Kidney (tissue), 14 donors: Measurements from ENCODE around the gene ASTN2. TPM values are rescaled to one million over a fixed set of nuclear protein-coding genes. Genes with fewer than 3 reads are reported as not detected.

Source experiments
- DNase-seq, 5 donors: peaks; one replicate each; pipeline ENCODE4 v3.0.0-alpha.2; 2013 to 2020
- FAIRE-seq: peaks from 2 replicates; lab custom pipeline; 2012; peaks lifted over from hg19 to GRCh38; lab: Jason Lieb, UNC
- H3K27ac ChIP-seq, 2 donors: one replicate each; pipeline ENCODE4 v1.7.0; 2013; ENCODE audit warnings: low read depth in 2 of 2, low read length in 2 of 2, inconsistent platforms in 1 of 2
- H3K27me3 ChIP-seq: one replicate; pipeline ENCODE4 v1.7.1; 2013; ENCODE audit warnings: low read length, inconsistent platforms; ENCODE audit not compliant: control insufficient read depth, insufficient read depth
- H3K36me3 ChIP-seq, 3 donors: one replicate each; pipeline versions ENCODE4 v1.7.0 to v1.7.1; 2013; ENCODE audit warnings: low read length in 3 of 3, control low read depth in 1 of 3, inconsistent platforms in 1 of 3; ENCODE audit not compliant: insufficient read depth in 3 of 3, control insufficient read depth in 2 of 3
- H3K4me1 ChIP-seq, 3 donors: one replicate each; pipeline versions ENCODE4 v1.7.0 to v1.7.1; 2013; ENCODE audit warnings: low read length in 3 of 3, inconsistent platforms in 1 of 3, low read depth in 1 of 3; ENCODE audit not compliant: control insufficient read depth in 2 of 3, insufficient read depth in 2 of 3
- H3K4me3 ChIP-seq, 3 donors: one replicate each; pipeline versions ENCODE4 v1.7.0 to v1.8.1; 2013; ENCODE audit warnings: low read length in 3 of 3, control low read depth in 1 of 3, inconsistent platforms in 1 of 3
- H3K9ac ChIP-seq, 3 donors: one replicate each; pipeline versions ENCODE4 v1.7.0 to v1.7.1; 2013; ENCODE audit warnings: low read length in 3 of 3, control low read depth in 1 of 3, inconsistent platforms in 1 of 3
- H3K9me3 ChIP-seq, 3 donors: one replicate each; pipeline versions ENCODE4 v1.7.0 to v1.7.1; 2013; ENCODE audit warnings: low read length in 3 of 3, control low read depth in 1 of 3, inconsistent platforms in 1 of 3; ENCODE audit not compliant: control insufficient read depth in 2 of 3, insufficient read depth in 1 of 3
- CTCF ChIP-seq: IDR thresholded peaks from 3 replicates; pipeline ENCODE4 v1.5.1; 2012; ENCODE audit warnings: mild to moderate bottlenecking, moderate library complexity, borderline replicate concordance; ENCODE audit not compliant: insufficient read depth; ENCODE audit errors: extremely low read depth
- intact Hi-C: fragments of 100-400 bp; cut with DNase I; formaldehyde crosslinking; loops from one replicate; pipeline ENCODE4 v1.11.1; 2022
- polyA plus RNA-seq: library from polyadenylated mRNA; stranded (reverse); fragments of 350-450 nt; fragmentation: Illumina TruSeq; extraction: RNeasy Lipid Tissue Mini Kit (QIAGEN cat#74804); gene quantifications from one replicate; pipeline ENCODE4 v1.2.3, GENCODE V29; 2014; ENCODE audit warnings: low read depth, low replicate concordance; ENCODE audit not compliant: insufficient read depth
- total RNA-seq: library from RNA; stranded (reverse); fragmentation: NEBNext Ultra II Directional; extraction: Animal tissue kit (Norgen Biotek cat#: 25700); gene quantifications from one replicate; pipeline ENCODE4 v1.2.1, GENCODE V29; 2021
- donor health status: control.
- donor health status: control.
- donor health status: control.
- donor health status: control.
- donor health status: control.
- donor health status: DM: yes; HTN: yes; CAD: no.
- donor health status: Normal renal cell carcinoma (clear cell type).

The ASTN2 gene
- total and polyA plus RNA-seq, 2 donors from 2014 or later, result 7.6 to 11.5 TPM

- H3K27me3 ChIP-seq, result no peaks in the 10 kb centered on the region
- H3K36me3 ChIP-seq, result no peaks in the 10 kb centered on the region
- no peak for TF ChIP-seq CTCF
- H3K4me1 ChIP-seq, result no peaks in the 10 kb centered on the region
- no peak for DNase-seq
- no peak overlapping the region for H3K9ac ChIP-seq
- no peak overlapping the region for H3K27ac ChIP-seq
- intact Hi-C loops, result no loop called here
- no peak overlapping the region for H3K4me3 ChIP-seq
- FAIRE-seq, result no peak
- no peaks in the 10 kb centered on the region for H3K9me3 ChIP-seq
Observed at GRCh38 chr9:117097761-117098160, 317.1 kb downstream of the ASTN2 start.

GRCh38 chr9:117096138-117096537, 318.7 kb downstream of the ASTN2 start:
- Histone ChIP-seq H3K36me3 (no peaks in the 10 kb centered on the region), H3K4me1 (no peaks in the 10 kb centered on the region), H3K9ac (no peak overlapping the region), H3K9me3 (no peaks in the 10 kb centered on the region), H3K4me3 (no peak overlapping the region), H3K27me3 (no peaks in the 10 kb centered on the region), H3K27ac (no peak overlapping the region)
- TF ChIP-seq CTCF, result no peak
- FAIRE-seq (no peak), DNase-seq (no peak)
- intact Hi-C loops, result no loop called here

GRCh38 chr9:117095081-117095480, 319.8 kb downstream of the ASTN2 start:
- no peak for TF ChIP-seq CTCF
- Histone ChIP-seq H3K9me3 (no peaks in the 10 kb centered on the region), H3K9ac (no peak overlapping the region), H3K27me3 (no peaks in the 10 kb centered on the region), H3K4me3 (no peak overlapping the region), H3K4me1 (no peaks in the 10 kb centered on the region), H3K36me3 (no peaks in the 10 kb centered on the region), H3K27ac (no peak overlapping the region)
- DNase-seq, result no peak
- no peak for FAIRE-seq
- intact Hi-C loops, result no loop called here
